Cardiac fibroblast (primary cell): ENCODE results near the gene RAB38.
A peak's percentile ranks its signal among the peaks of the same experiment; 100 is the strongest.

Source experiments
- DNase-seq, 2 donors: peaks; one replicate each; pipeline versions ENCODE4 v3.0.0 to v3.0.0-alpha.2; 2010; ENCODE audit warnings: low read depth in 2 of 2
- H3K4me3 ChIP-seq, 2 donors: replicated peaks in 1 of 2; 1 replicate in 1 of 2; 2 replicates in 1 of 2; pipeline ENCODE4 v1.5.1; 2011; ENCODE audit warnings: low read depth in 2 of 2, low read length in 2 of 2, mild to moderate bottlenecking in 2 of 2, moderate library complexity in 1 of 2
- CTCF ChIP-seq: IDR thresholded peaks from one replicate; pipeline ENCODE4 v1.5.1; 2011; ENCODE audit warnings: low read depth, mild to moderate bottlenecking, low read length, inconsistent platforms

Gene RAB38

GRCh38 chr11:88146106-88146505 lies 29.1 kb downstream of the RAB38 start:
- no peak for DNase-seq
- no peak overlapping the region for H3K4me3 ChIP-seq
- no peak for TF ChIP-seq CTCF

- no peak for DNase-seq
- no peak overlapping the region for H3K4me3 ChIP-seq
- TF ChIP-seq CTCF: no peak
Observed at GRCh38 chr11:88139865-88140264, 35.4 kb downstream of the RAB38 start.

GRCh38 chr11:88131764-88132470 lies 43.3 kb downstream of the RAB38 start:
- peak in 1 of 2 donors; percentile 28 for DNase-seq
- TF ChIP-seq CTCF: no peak
- no peak overlapping the region for H3K4me3 ChIP-seq

- no peak for TF ChIP-seq CTCF
Observed at GRCh38 chr11:88122956-88123355, 52.3 kb downstream of the RAB38 start.

GRCh38 chr11:88119561-88119960 lies 55.7 kb downstream of the RAB38 start:
- TF ChIP-seq CTCF: no peak
- no peak overlapping the region for H3K4me3 ChIP-seq
- no peak for DNase-seq

More at GRCh38 chr11:88122956-88123355, 52.3 kb downstream of the RAB38 start:
- H3K4me3 ChIP-seq: no peak overlapping the region
- no peak for DNase-seq

GRCh38 chr11:88117281-88117858 lies 57.9 kb downstream of the RAB38 start:
- TF ChIP-seq CTCF: no peak
- H3K4me3 ChIP-seq: no peak overlapping the region
- DNase-seq: no peak
